Ectodermal cell (in vitro differentiated cells): ENCODE measurements around the gene USP35.

Experiments
- H3K27ac ChIP-seq: 2 replicates; pipeline ENCODE4 v1.7.0; 2013; ENCODE audit warnings: mild to moderate bottlenecking, low read depth, low read length; ENCODE audit not compliant: insufficient read depth, poor library complexity, severe bottlenecking
- H3K27me3 ChIP-seq: 2 replicates; pipeline ENCODE4 v1.7.0; 2013; ENCODE audit warnings: mild to moderate bottlenecking, low read length; ENCODE audit not compliant: insufficient read depth, control insufficient read depth, poor library complexity, severe bottlenecking
- H3K36me3 ChIP-seq: one replicate; pipeline ENCODE4 v1.7.0; 2013; ENCODE audit warnings: low read length; ENCODE audit not compliant: control insufficient read depth, insufficient read depth
- H3K4me1 ChIP-seq: one replicate; pipeline ENCODE4 v1.7.0; 2013; ENCODE audit warnings: low read length; ENCODE audit not compliant: control insufficient read depth, insufficient read depth
- H3K4me3 ChIP-seq: 2 replicates; pipeline ENCODE4 v1.7.0; 2013; ENCODE audit warnings: low read depth, low read length, control low read depth; ENCODE audit not compliant: insufficient read depth
- H3K9me3 ChIP-seq: 2 replicates; pipeline ENCODE4 v1.7.0; 2013; ENCODE audit warnings: mild to moderate bottlenecking, low read length, moderate library complexity; ENCODE audit not compliant: control insufficient read depth
- WGBS, 2 experiments: methylation state at CpG; one replicate each; pipeline ENCODE4 v1.1.7; 2013; ENCODE audit warnings: missing lambda C conversion rate in 2 of 2; 5-methylcytosine and 5-hydroxymethylcytosine counted together

The USP35 gene

GRCh38 chr11:78207532-78208256 lies 19.0 kb downstream of the USP35 start:
- Histone ChIP-seq H3K36me3 (peaks cover 6% of the 10 kb centered on the region), H3K27me3 (no peaks in the 10 kb centered on the region), H3K27ac (no peak overlapping the region), H3K4me1 (no peaks in the 10 kb centered on the region), H3K9me3 (no peaks in the 10 kb centered on the region), H3K4me3 (no peak overlapping the region)
- 91 to 93% methylated on average over 11 of the region's 11 CpGs for WGBS, 2 experiments

- Histone ChIP-seq H3K27me3 (no peaks in the 10 kb centered on the region), H3K4me3 (no peak overlapping the region), H3K36me3 (peaks cover 6% of the 10 kb centered on the region), H3K9me3 (no peaks in the 10 kb centered on the region), H3K27ac (no peak overlapping the region), H3K4me1 (no peaks in the 10 kb centered on the region)
- 94% methylated on average over 16 of the region's 16 CpGs for WGBS, 2 experiments
These were observed 19.8 kb downstream of the USP35 start for GRCh38 chr11:78208257-78209165.

- H3K36me3 ChIP-seq = peaks cover 6% of the 10 kb centered on the region
- no peaks in the 10 kb centered on the region for H3K9me3 ChIP-seq
- 94% methylated on average over 18 of the region's 18 CpGs for whole genome bisulfite sequencing, 2 experiments
- H3K27me3 ChIP-seq = no peaks in the 10 kb centered on the region
- no peak overlapping the region for H3K27ac ChIP-seq
- no peaks in the 10 kb centered on the region for H3K4me1 ChIP-seq
- no peak overlapping the region for H3K4me3 ChIP-seq
These were observed 20.8 kb downstream of the USP35 start for GRCh38 chr11:78209478-78209877.

- H3K9me3 ChIP-seq = no peaks in the 10 kb centered on the region
- H3K27ac ChIP-seq = no peak overlapping the region
- WGBS, 2 experiments = 92 to 93% methylated on average over 31 of the region's 31 CpGs
- H3K27me3 ChIP-seq = no peaks in the 10 kb centered on the region
- peaks cover 6% of the 10 kb centered on the region for H3K36me3 ChIP-seq
- H3K4me1 ChIP-seq = no peaks in the 10 kb centered on the region
- no peak overlapping the region for H3K4me3 ChIP-seq
These were observed 21.4 kb downstream of the USP35 start for GRCh38 chr11:78210000-78210608.

- no peak overlapping the region for H3K27ac ChIP-seq
- WGBS, 2 experiments = 93 to 96% methylated on average over 5 of the region's 5 CpGs
These were observed 22.8 kb downstream of the USP35 start for GRCh38 chr11:78211565-78211964.

GRCh38 chr11:78212586-78213371 lies 24.1 kb downstream of the USP35 start:
- Histone ChIP-seq H3K36me3 (peaks cover 9% of the 10 kb centered on the region), H3K4me1 (no peaks in the 10 kb centered on the region), H3K4me3 (no peak overlapping the region), H3K27me3 (no peaks in the 10 kb centered on the region), H3K9me3 (no peaks in the 10 kb centered on the region), H3K27ac (no peak overlapping the region)
- WGBS, 2 experiments = 94 to 97% methylated on average over 11 of the region's 11 CpGs

More at GRCh38 chr11:78211565-78211964, 22.8 kb downstream of the USP35 start:
- no peaks in the 10 kb centered on the region for H3K9me3 ChIP-seq
- H3K4me3 ChIP-seq = no peak overlapping the region
- H3K36me3 ChIP-seq = peaks cover 9% of the 10 kb centered on the region
- no peaks in the 10 kb centered on the region for H3K27me3 ChIP-seq
- H3K4me1 ChIP-seq = no peaks in the 10 kb centered on the region

- Histone ChIP-seq H3K27ac (no peak overlapping the region), H3K36me3 (peaks cover 9% of the 10 kb centered on the region), H3K4me3 (no peak overlapping the region), H3K27me3 (no peaks in the 10 kb centered on the region), H3K9me3 (no peaks in the 10 kb centered on the region), H3K4me1 (no peaks in the 10 kb centered on the region)
- 91 to 93% methylated on average over 8 of the region's 8 CpGs for WGBS, 2 experiments
These were observed 25.0 kb downstream of the USP35 start for GRCh38 chr11:78213526-78214330.

GRCh38 chr11:78214331-78215194 lies 25.8 kb downstream of the USP35 start:
- Histone ChIP-seq H3K27me3 (no peaks in the 10 kb centered on the region), H3K4me3 (no peak overlapping the region), H3K36me3 (peaks cover 9% of the 10 kb centered on the region), H3K27ac (no peak overlapping the region), H3K9me3 (no peaks in the 10 kb centered on the region), H3K4me1 (no peaks in the 10 kb centered on the region)
- WGBS, 2 experiments = 92 to 96% methylated on average over 12 of the region's 12 CpGs
